Loucy (cell line): ENCODE data around the gene PRUNE2.

Source experiments
- H2AFZ ChIP-seq: fragments of 200-600 bp; sonication (generic); 2 replicates; pipeline ENCODE4 v1.6.0; 2016; ENCODE audit warnings: antibody characterized with exemption, mild to moderate bottlenecking, low read length, moderate library complexity
- H3F3A ChIP-seq: fragments of 200-600 bp; 2 replicates; pipeline ENCODE4 v1.6.0; 2016; ENCODE audit warnings: antibody characterized with exemption, low read depth, mild to moderate bottlenecking
- H3K27me3 ChIP-seq: fragments of 200-600 bp; sonication (generic); 2 replicates; pipeline ENCODE4 v1.6.1; 2014; ENCODE audit warnings: low read length, mild to moderate bottlenecking; ENCODE audit not compliant: insufficient read depth, poor library complexity, severe bottlenecking
- H3K36me3 ChIP-seq: fragments of 200-600 bp; sonication (generic); 2 replicates; pipeline ENCODE4 v1.6.1; 2016; ENCODE audit warnings: low read length; ENCODE audit not compliant: insufficient read depth
- H3K4me1 ChIP-seq: fragments of 200-600 bp; sonication (generic); 2 replicates; pipeline ENCODE4 v1.5.1; 2014; ENCODE audit warnings: low read length, mild to moderate bottlenecking; ENCODE audit not compliant: insufficient read depth, poor library complexity, severe bottlenecking
- H3K4me2 ChIP-seq: fragments of 200-600 bp; sonication (generic); 2 replicates; pipeline ENCODE4 v1.6.0; 2014; ENCODE audit warnings: antibody characterized with exemption, low read length, low read depth, mild to moderate bottlenecking; ENCODE audit not compliant: poor library complexity, severe bottlenecking
- H3K4me3 ChIP-seq: fragments of 200-600 bp; sonication (generic); 2 replicates; pipeline ENCODE4 v1.5.1; 2014; ENCODE audit warnings: low read length, mild to moderate bottlenecking, mixed read lengths; ENCODE audit not compliant: poor library complexity, severe bottlenecking
- H3K79me2 ChIP-seq: fragments of 200-600 bp; sonication (generic); 2 replicates; pipeline ENCODE4 v1.6.1; 2014; ENCODE audit warnings: low read length; ENCODE audit not compliant: insufficient read depth
- H3K9ac ChIP-seq: fragments of 200-600 bp; sonication (generic); 2 replicates; pipeline ENCODE4 v1.6.0; 2014; ENCODE audit warnings: mild to moderate bottlenecking, low read depth, low read length, moderate library complexity; ENCODE audit not compliant: poor library complexity, severe bottlenecking
- H3K9me2 ChIP-seq: fragments of 200-600 bp; sonication (generic); replicated peaks from 2 replicates; pipeline ENCODE4 v1.6.1; 2016; ENCODE audit warnings: low read depth, low read length, mixed read lengths
- H3K9me3 ChIP-seq: fragments of 200-600 bp; sonication (generic); 2 replicates; pipeline ENCODE4 v1.6.1; 2014; ENCODE audit warnings: mild to moderate bottlenecking, antibody characterized with exemption, low read length, low read depth; ENCODE audit not compliant: insufficient read depth
- H4K20me1 ChIP-seq: fragments of 200-600 bp; sonication (generic); 2 replicates; pipeline ENCODE4 v1.6.0; 2014; ENCODE audit warnings: antibody characterized with exemption, low read length, mild to moderate bottlenecking; ENCODE audit not compliant: insufficient read depth, poor library complexity, severe bottlenecking
- CTCF ChIP-seq: fragments of 200-600 bp; sonication (generic); conservative IDR thresholded peaks from 2 replicates; pipeline ENCODE4 v1.5.1; 2014; ENCODE audit warnings: mild to moderate bottlenecking, antibody characterized with exemption, low read length
- EZH2phosphoT487 ChIP-seq: fragments of 200-600 bp; IDR thresholded peaks from 2 replicates; pipeline ENCODE4 v1.6.1; 2018; ENCODE audit warnings: antibody characterized with exemption, mild to moderate bottlenecking, moderate library complexity, borderline replicate concordance

PRUNE2 gene

GRCh38 chr9:76634356-76635054, 271.4 kb downstream of the PRUNE2 start:
- Histone ChIP-seq H3K4me2 (peak overlapping the region; percentile 33), H4K20me1 (no peaks in the 10 kb centered on the region), H3K9me3 (no peaks in the 10 kb centered on the region), H3F3A (peaks cover 9% of the 10 kb centered on the region; the same call in 1 of the 2 replicates), H3K4me1 (peaks cover 82% of the 10 kb centered on the region), H3K9ac (peak overlapping the region; percentile 52), H3K79me2 (peaks cover 15% of the 10 kb centered on the region; the same call in 1 of the 2 replicates), H3K36me3 (peaks cover 6% of the 10 kb centered on the region; the same call in 1 of the 2 replicates), H3K27me3 (no peaks in the 10 kb centered on the region), H2AFZ (no peak overlapping the region), H3K4me3 (peak overlapping the region; percentile 3), H3K9me2 (no peaks in the 10 kb centered on the region)
- TF ChIP-seq EZH2phosphoT487 = no peak
- TF ChIP-seq CTCF = no peak

DNA sequence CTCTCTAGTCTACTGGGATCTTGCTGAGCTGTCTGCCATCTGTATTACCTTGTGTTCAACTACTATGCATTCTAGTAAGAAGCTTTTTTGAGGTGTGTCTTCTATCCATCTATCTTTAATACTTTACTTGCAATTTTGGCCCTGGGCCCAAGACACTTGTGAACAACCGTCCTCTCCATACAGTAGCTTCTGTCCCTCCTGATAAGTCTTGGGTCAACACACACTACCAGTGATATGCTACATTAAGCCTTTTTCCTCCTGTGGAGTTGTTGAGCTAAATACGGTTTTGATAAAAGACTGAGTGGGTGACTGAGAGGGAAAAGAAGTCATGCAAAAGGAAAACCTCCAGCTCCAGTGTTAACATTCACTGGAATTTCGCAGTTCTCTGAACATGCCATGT, 275.0 kb downstream of the PRUNE2 start:
- H3K4me2 ChIP-seq = peak overlapping the region; percentile 63
- H4K20me1 ChIP-seq = no peaks in the 10 kb centered on the region
- peaks cover 15% of the 10 kb centered on the region; the same call in 1 of the 2 replicates for H3K79me2 ChIP-seq
- H3K4me3 ChIP-seq = no peak overlapping the region
- H3K9me2 ChIP-seq = no peaks in the 10 kb centered on the region
- peaks cover 95% of the 10 kb centered on the region for H3K4me1 ChIP-seq
- TF ChIP-seq EZH2phosphoT487 (no peak), CTCF (no peak)
- peaks cover 4% of the 10 kb centered on the region; the same call in 1 of the 2 replicates for H3K36me3 ChIP-seq
- no peak overlapping the region for H2AFZ ChIP-seq
- no peaks in the 10 kb centered on the region for H3K9me3 ChIP-seq
- peak overlapping the region; percentile 69 for H3K9ac ChIP-seq
- H3F3A ChIP-seq = peaks cover 9% of the 10 kb centered on the region; the same call in 1 of the 2 replicates
- no peaks in the 10 kb centered on the region for H3K27me3 ChIP-seq

GRCh38 chr9:76629205-76629990, 276.5 kb downstream of the PRUNE2 start:
- Histone ChIP-seq H4K20me1 (no peaks in the 10 kb centered on the region), H2AFZ (no peak overlapping the region), H3K4me1 (peaks cover 94% of the 10 kb centered on the region), H3K27me3 (no peaks in the 10 kb centered on the region), H3K4me3 (peak overlapping the region; percentile 48), H3K9ac (peak overlapping the region; percentile 69), H3K9me3 (no peaks in the 10 kb centered on the region), H3K9me2 (no peaks in the 10 kb centered on the region), H3K36me3 (peaks cover 3% of the 10 kb centered on the region; the same call in 1 of the 2 replicates), H3K4me2 (peak overlapping the region; percentile 63), H3K79me2 (peaks cover 15% of the 10 kb centered on the region; the same call in 1 of the 2 replicates), H3F3A (peaks cover 9% of the 10 kb centered on the region; the same call in 1 of the 2 replicates)
- TF ChIP-seq EZH2phosphoT487 (no peak), CTCF (no peak)
